HL-60 (cell line): ENCODE results near the gene SUOX.
"Not testable (repeated sequence)": the region's sequence is repeated elsewhere in the genome, so short reads cannot be mapped to it uniquely, and the experiment has no call there.

Experiments
- CTCF ChIP-seq: IDR thresholded peaks from one replicate; pipeline ENCODE4 v1.5.1; 2011; ENCODE audit warnings: low read length, control low read depth, inconsistent platforms; ENCODE audit not compliant: insufficient read depth
- POLR2AphosphoS5 ChIP-seq: IDR thresholded peaks from 2 replicates; pipeline ENCODE4 v1.6.1; 2012; ENCODE audit warnings: low read depth
- SPI1 ChIP-seq: IDR thresholded peaks from 2 replicates; pipeline ENCODE4 v1.6.1; 2012; ENCODE audit warnings: low read depth, mild to moderate bottlenecking, borderline replicate concordance

GRCh38 chr12:55985976-55986375 is 11.1 kb upstream of the SUOX start:
- TF ChIP-seq CTCF, POLR2AphosphoS5, SPI1: not testable (repeated sequence)
